ENCODE measurements around the gene KIAA0825. TPM values are rescaled to one million over a fixed set of nuclear protein-coding genes. Genes with fewer than 3 reads are reported as not detected.

KIAA0825 gene
- total RNA-seq, 1 donor from 2014 or later, result 2.1 TPM

- intact Hi-C loops (cut with micrococcal nuclease), result loop anchor here (10.0 kb wide), 1 partner anchor 990 kb away; the partner anchor contains the start of genes NR2F1 and NR2F1-AS1
Observed at GRCh38 chr5:94575196-94575595, 43.2 kb downstream of the KIAA0825 start.

GRCh38 chr5:94573349-94573748, 45.1 kb downstream of the KIAA0825 start:
- intact Hi-C loops (cut with micrococcal nuclease), result loop anchor here (10.0 kb wide), 1 partner anchor 989 kb away; the partner anchor contains the start of genes NR2F1 and NR2F1-AS1

- intact Hi-C loops (cut with micrococcal nuclease), result loop anchor here (10.0 kb wide), 1 partner anchor 987 kb away; the partner anchor contains the start of genes NR2F1 and NR2F1-AS1
Observed at GRCh38 chr5:94571415-94571814, 47.0 kb downstream of the KIAA0825 start.

GRCh38 chr5:94564812-94565211, 53.6 kb downstream of the KIAA0825 start:
- intact Hi-C loops (cut with micrococcal nuclease), result no loop called here

GRCh38 chr5:94562327-94562971, 56.0 kb downstream of the KIAA0825 start:
- intact Hi-C loops (cut with micrococcal nuclease), result no loop called here

- intact Hi-C loops (cut with micrococcal nuclease), result no loop called here
Observed at GRCh38 chr5:94558028-94558427, 60.4 kb downstream of the KIAA0825 start.

- intact Hi-C loops (cut with micrococcal nuclease), result loop anchor here (1.0 to 2.0 kb wide), 2 partner anchors 27 to 66 kb away; partner anchors contain the start of genes KIAA0825 and SLF1
Observed at GRCh38 chr5:94551858-94552257, 66.5 kb downstream of the KIAA0825 start.

GRCh38 chr5:94545870-94546625, 72.4 kb downstream of the KIAA0825 start:
- intact Hi-C loops (cut with micrococcal nuclease), result no loop called here

- intact Hi-C loops (cut with micrococcal nuclease), result no loop called here
Observed at GRCh38 chr5:94544875-94545547, 73.4 kb downstream of the KIAA0825 start.

GRCh38 chr5:94544031-94544650, 74.3 kb downstream of the KIAA0825 start:
- intact Hi-C loops (cut with micrococcal nuclease), result no loop called here

GRCh38 chr5:94540856-94541494, 77.4 kb downstream of the KIAA0825 start:
- intact Hi-C loops (cut with micrococcal nuclease), result no loop called here

- intact Hi-C loops (cut with micrococcal nuclease), result no loop called here
Observed at GRCh38 chr5:94538260-94538659, 80.1 kb downstream of the KIAA0825 start.

- intact Hi-C loops (cut with micrococcal nuclease), result no loop called here
Observed at GRCh38 chr5:94526706-94527105, 91.7 kb downstream of the KIAA0825 start.

GRCh38 chr5:94524841-94525697, 93.3 kb downstream of the KIAA0825 start:
- intact Hi-C loops (cut with micrococcal nuclease), result loop anchor here (1.0 to 2.0 kb wide), 7 partner anchors 53 to 384 kb away; partner anchors contain the start of genes KIAA0825 and SLF1

- intact Hi-C loops (cut with micrococcal nuclease), result no loop called here
Observed at GRCh38 chr5:94523018-94523417, 95.4 kb downstream of the KIAA0825 start.

GRCh38 chr5:94522117-94522516, 96.3 kb downstream of the KIAA0825 start:
- intact Hi-C loops (cut with micrococcal nuclease), result no loop called here

- intact Hi-C loops (cut with micrococcal nuclease), result no loop called here
Observed at GRCh38 chr5:94517490-94518488, 100.6 kb downstream of the KIAA0825 start.

- intact Hi-C loops (cut with micrococcal nuclease), result no loop called here
Observed at GRCh38 chr5:94516148-94516547, 102.3 kb downstream of the KIAA0825 start.
